Ishikawa (cell line): ENCODE measurements around the gene XIRP2.

Experiments used
- CEBPB ChIP-seq: IDR thresholded peaks from 2 replicates; pipeline ENCODE4 v1.6.1; 2012
- CREB1 ChIP-seq: IDR thresholded peaks from 2 replicates; pipeline ENCODE4 v1.6.1; 2012; ENCODE audit warnings: low read depth
- EGR1 ChIP-seq: IDR thresholded peaks from 2 replicates; pipeline ENCODE4 v1.6.1; 2012
- EP300 ChIP-seq: IDR thresholded peaks from 2 replicates; pipeline ENCODE4 v1.6.1; 2012; ENCODE audit warnings: borderline replicate concordance
- FOXM1 ChIP-seq: IDR thresholded peaks from 2 replicates; pipeline ENCODE4 v1.6.1; 2012; ENCODE audit warnings: low read depth, borderline replicate concordance
- NFIC ChIP-seq: IDR thresholded peaks from 2 replicates; pipeline ENCODE4 v1.6.1; 2012
- RAD21 ChIP-seq: IDR thresholded peaks from 2 replicates; pipeline ENCODE4 v1.6.1; 2012; ENCODE audit warnings: low read depth
- TAF1 ChIP-seq: IDR thresholded peaks from 2 replicates; pipeline ENCODE4 v1.6.1; 2012; ENCODE audit warnings: low read depth, mild to moderate bottlenecking
- TCF12 ChIP-seq: IDR thresholded peaks from 2 replicates; pipeline ENCODE4 v1.6.1; 2012; ENCODE audit warnings: low read depth
- TEAD4 ChIP-seq: IDR thresholded peaks from 2 replicates; pipeline ENCODE4 v1.6.1; 2012
- YY1 ChIP-seq: IDR thresholded peaks from 2 replicates; pipeline ENCODE4 v1.6.1; 2012; ENCODE audit warnings: low read depth
- ZBTB7A ChIP-seq: IDR thresholded peaks from 2 replicates; pipeline ENCODE4 v1.6.1; 2012; ENCODE audit warnings: low read depth
- TF ChIP-seq, protein P1 (sequence below): IDR thresholded peaks from 2 replicates; pipeline ENCODE4 v1.6.1; 2012
- TF ChIP-seq, protein P2 (sequence below): IDR thresholded peaks from 2 replicates; pipeline ENCODE4 v1.6.1; 2012
- TF ChIP-seq, protein P3 (sequence below): IDR thresholded peaks from 2 replicates; pipeline ENCODE4 v1.6.1; 2012; ENCODE audit warnings: low read depth, mild to moderate bottlenecking

The XIRP2 gene

DNA sequence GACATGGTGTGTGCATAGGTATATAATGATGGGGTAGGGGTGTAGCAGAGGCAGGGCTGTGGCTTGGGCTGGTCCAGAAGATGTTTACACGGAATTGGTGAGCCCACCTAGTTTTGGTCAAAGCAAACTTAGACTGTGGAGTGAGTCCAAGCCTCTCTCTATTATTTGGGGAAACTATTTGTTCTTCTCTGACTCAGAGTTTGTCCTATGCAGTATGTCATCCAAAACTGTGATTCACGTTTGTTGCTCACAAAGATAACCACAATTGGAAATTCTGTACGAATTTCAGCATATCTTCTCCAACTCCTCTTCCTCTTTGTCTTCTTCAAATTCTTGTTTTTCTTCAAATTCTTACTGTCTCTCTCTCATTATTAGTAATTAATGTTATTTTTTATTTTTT, 292.9 kb downstream of the XIRP2 start:
- TF ChIP-seq, protein P1, sequence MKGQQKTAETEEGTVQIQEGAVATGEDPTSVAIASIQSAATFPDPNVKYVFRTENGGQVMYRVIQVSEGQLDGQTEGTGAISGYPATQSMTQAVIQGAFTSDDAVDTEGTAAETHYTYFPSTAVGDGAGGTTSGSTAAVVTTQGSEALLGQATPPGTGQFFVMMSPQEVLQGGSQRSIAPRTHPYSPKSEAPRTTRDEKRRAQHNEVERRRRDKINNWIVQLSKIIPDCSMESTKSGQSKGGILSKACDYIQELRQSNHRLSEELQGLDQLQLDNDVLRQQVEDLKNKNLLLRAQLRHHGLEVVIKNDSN = no peak
- no peak for TF ChIP-seq TEAD4
- TF ChIP-seq, protein P2, sequence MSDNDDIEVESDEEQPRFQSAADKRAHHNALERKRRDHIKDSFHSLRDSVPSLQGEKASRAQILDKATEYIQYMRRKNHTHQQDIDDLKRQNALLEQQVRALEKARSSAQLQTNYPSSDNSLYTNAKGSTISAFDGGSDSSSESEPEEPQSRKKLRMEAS = no peak
- no peak for TF ChIP-seq TAF1
- no peak for TF ChIP-seq YY1
- TF ChIP-seq CREB1 = no peak
- TF ChIP-seq ZBTB7A = no peak
- TF ChIP-seq FOXM1 = no peak
- TF ChIP-seq EGR1 = no peak
- TF ChIP-seq, protein P3, sequence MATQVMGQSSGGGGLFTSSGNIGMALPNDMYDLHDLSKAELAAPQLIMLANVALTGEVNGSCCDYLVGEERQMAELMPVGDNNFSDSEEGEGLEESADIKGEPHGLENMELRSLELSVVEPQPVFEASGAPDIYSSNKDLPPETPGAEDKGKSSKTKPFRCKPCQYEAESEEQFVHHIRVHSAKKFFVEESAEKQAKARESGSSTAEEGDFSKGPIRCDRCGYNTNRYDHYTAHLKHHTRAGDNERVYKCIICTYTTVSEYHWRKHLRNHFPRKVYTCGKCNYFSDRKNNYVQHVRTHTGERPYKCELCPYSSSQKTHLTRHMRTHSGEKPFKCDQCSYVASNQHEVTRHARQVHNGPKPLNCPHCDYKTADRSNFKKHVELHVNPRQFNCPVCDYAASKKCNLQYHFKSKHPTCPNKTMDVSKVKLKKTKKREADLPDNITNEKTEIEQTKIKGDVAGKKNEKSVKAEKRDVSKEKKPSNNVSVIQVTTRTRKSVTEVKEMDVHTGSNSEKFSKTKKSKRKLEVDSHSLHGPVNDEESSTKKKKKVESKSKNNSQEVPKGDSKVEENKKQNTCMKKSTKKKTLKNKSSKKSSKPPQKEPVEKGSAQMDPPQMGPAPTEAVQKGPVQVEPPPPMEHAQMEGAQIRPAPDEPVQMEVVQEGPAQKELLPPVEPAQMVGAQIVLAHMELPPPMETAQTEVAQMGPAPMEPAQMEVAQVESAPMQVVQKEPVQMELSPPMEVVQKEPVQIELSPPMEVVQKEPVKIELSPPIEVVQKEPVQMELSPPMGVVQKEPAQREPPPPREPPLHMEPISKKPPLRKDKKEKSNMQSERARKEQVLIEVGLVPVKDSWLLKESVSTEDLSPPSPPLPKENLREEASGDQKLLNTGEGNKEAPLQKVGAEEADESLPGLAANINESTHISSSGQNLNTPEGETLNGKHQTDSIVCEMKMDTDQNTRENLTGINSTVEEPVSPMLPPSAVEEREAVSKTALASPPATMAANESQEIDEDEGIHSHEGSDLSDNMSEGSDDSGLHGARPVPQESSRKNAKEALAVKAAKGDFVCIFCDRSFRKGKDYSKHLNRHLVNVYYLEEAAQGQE = no peak
- TF ChIP-seq CEBPB = no peak
- TF ChIP-seq NFIC = no peak
- no peak for TF ChIP-seq TCF12
- no peak for TF ChIP-seq RAD21
- TF ChIP-seq EP300 = no peak

DNA sequence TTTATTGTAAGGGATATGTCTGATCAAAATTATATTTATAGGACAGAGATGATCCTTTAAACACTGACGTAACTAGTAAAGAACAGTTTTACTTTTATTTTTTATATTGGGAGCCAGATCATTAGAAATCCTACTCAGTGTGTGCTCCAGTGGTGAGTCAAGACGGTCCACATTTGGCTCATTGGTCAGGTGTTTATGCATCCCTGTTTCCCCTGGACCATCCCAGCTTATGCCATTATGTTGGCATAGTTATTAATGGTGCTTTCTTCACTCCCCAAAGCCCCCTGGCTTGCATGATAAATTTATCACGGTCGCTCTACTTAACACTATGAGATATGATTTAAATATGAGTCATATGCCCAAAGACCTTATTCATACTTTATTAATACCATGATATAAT, 293.4 kb downstream of the XIRP2 start:
- TF ChIP-seq RAD21 (no peak), FOXM1 (no peak), TEAD4 (no peak), EGR1 (no peak), CEBPB (no peak)
- TF ChIP-seq, protein P3 = no peak

DNA sequence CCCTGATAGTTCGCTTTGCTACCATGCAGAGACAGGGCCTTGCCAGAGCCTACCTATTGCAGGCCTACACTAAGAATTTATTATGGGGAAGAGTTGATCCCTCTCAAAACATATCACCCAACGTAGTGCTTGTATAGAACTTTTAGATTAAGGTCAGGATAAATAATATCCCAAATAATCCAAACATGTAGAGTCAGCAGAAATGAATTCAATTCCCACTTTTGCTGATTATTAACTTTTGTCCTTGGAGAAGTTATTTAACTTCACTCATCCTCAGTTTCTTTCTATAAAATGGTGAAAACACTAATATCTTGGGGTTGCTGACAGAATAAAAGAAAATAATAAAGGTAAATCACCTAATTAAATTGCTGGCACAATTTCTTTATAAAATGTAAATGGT, 294.1 kb downstream of the XIRP2 start:
- no peak for TF ChIP-seq CREB1

DNA sequence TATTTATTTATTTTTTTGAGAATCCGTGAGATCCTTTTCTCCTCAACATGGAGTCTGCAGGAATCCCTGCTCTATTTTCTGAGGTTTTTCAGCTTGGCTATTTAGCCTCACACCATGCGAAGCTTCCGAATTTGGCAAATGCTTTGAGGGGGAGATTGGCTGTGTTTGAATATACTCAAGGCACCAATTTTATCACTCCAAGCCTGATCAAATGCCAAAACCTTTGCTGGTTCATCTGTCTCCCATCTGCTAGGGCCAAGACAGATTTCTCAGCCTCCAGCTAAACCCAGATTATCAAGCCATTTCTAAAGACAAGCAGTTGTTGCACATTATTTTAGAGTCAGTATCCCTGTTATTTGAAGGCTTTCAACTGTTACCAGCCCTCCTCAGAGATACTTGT, 295.7 kb downstream of the XIRP2 start:
- TF ChIP-seq, protein P2 = no peak
- TF ChIP-seq FOXM1 = no peak
- no peak for TF ChIP-seq EGR1
- no peak for TF ChIP-seq TCF12
- no peak for TF ChIP-seq TEAD4
- TF ChIP-seq, protein P3 = no peak
- no peak for TF ChIP-seq EP300
- TF ChIP-seq NFIC = no peak
- no peak for TF ChIP-seq YY1
- no peak for TF ChIP-seq CREB1
- TF ChIP-seq RAD21 = no peak
- no peak for TF ChIP-seq CEBPB
- TF ChIP-seq TAF1 = no peak
- no peak for TF ChIP-seq ZBTB7A
- TF ChIP-seq, protein P1 = no peak

DNA sequence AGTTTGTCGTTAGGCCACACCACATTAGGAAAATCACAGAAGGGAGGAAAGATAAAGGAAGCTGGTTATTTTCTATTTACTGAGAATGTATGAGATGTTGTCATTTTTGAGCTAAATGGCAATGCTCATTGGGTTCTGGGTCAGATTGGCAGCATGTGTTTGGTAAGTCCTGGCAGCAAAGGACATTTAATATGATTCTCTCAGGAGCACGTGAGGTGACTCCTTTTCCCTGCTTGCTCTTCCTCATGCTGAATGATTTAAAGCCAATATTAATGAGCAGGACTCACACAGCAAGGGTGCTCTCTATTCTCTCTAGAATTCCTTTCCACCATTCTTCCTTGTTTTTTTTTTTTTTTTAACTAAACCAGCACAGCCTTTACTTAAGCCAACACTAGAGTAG, 298.2 kb downstream of the XIRP2 start:
- TF ChIP-seq ZBTB7A = no peak
- no peak for TF ChIP-seq RAD21
- TF ChIP-seq CEBPB = no peak
- no peak for TF ChIP-seq EGR1
- TF ChIP-seq, protein P1 = no peak
- TF ChIP-seq, protein P2 = no peak
- no peak for TF ChIP-seq TAF1
- TF ChIP-seq NFIC = no peak
- no peak for TF ChIP-seq EP300
- no peak for TF ChIP-seq TCF12
